Activated CD8-positive, alpha-beta T cell treated with anti-CD3 and anti-CD28 coated beads for 36 hours (primary cell): ENCODE measurements around the gene DOCK4. TPM values are rescaled to one million over a fixed set of nuclear protein-coding genes. Genes with fewer than 3 reads are reported as not detected.
"Not testable (repeated sequence)": the region's sequence is repeated elsewhere in the genome, so short reads cannot be mapped to it uniquely, and the experiment has no call there.

Experiments
- ATAC-seq: fragments of 200-7000 bp; cut with Tn5 transposase; one replicate; pipeline ENCODE4 v1.10.0; 2021; ENCODE audit warnings: mild to moderate bottlenecking, moderate library complexity
- CTCF ChIA-PET: fragments of 350-600 bp; sonication (Branson Sonifier 250); formaldehyde crosslinking; loops from one replicate; lab custom pipeline; 2021; ENCODE audit warnings: antibody characterized with exemption; lab: Charles Lee
- POLR2A ChIA-PET: fragments of 350-600 bp; sonication (Branson Sonifier 250); formaldehyde crosslinking; loops from one replicate; lab custom pipeline; 2021; ENCODE audit warnings: antibody characterized with exemption; lab: Charles Lee
- DNase-seq: peaks from one replicate; pipeline ENCODE4 v3.0.0-alpha.2; 2020
- H3K27ac Mint-ChIP-seq: one replicate; pipeline ENCODE4 v1.8.0; 2021; ENCODE audit warnings: mild to moderate bottlenecking, mixed read lengths
- H3K27me3 Mint-ChIP-seq: one replicate; pipeline ENCODE4 v1.8.0; 2021; ENCODE audit warnings: mixed read lengths
- H3K36me3 Mint-ChIP-seq: one replicate; pipeline ENCODE4 v1.8.0; 2021; ENCODE audit warnings: low read depth, mixed read lengths
- H3K4me1 Mint-ChIP-seq: one replicate; pipeline ENCODE4 v1.8.0; 2021; ENCODE audit warnings: low read depth, mixed read lengths
- H3K4me3 Mint-ChIP-seq: one replicate; pipeline ENCODE4 v1.8.0; 2021; ENCODE audit warnings: mild to moderate bottlenecking, moderate library complexity, mixed read lengths
- H3K9me3 Mint-ChIP-seq: one replicate; pipeline ENCODE4 v1.8.0; 2021; ENCODE audit warnings: mixed read lengths
- intact Hi-C: fragments of 100-400 bp; cut with micrococcal nuclease; formaldehyde crosslinking; loops from one replicate; pipeline ENCODE4 v1.10.0; 2022
- total RNA-seq, 2 experiments: library from RNA; stranded (reverse); gene quantifications; one replicate each; pipeline ENCODE4 v1.2.3, GENCODE V29; 2021
- TF ChIP-seq, protein P1 (sequence below): fragments of 200-600 bp; IDR thresholded peaks from one replicate; pipeline ENCODE4 v1.8.0; 2022; ENCODE audit warnings: antibody characterized with exemption, mild to moderate bottlenecking

DOCK4 gene
- total RNA-seq, 2 experiments from 2014 or later = 0.31 to 0.32 TPM

DNA sequence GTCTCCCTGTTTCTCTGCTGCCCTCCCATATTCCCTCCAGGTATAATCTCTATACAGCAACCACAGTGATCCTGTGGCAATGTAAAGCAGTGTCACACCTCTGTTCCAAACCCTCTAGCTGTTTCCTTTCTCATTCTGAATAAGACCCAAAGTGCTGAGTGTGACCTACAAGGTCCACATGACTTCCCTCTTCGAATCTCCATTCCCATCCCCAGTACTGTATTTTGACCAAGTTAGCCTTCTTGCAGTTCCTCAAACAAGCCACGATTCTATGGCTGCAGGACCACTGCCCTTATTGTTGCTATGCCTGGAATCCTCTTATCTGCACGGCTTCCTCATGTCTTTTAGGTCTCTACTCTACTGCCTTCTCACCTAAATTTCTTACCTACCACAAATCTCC is 291.9 kb downstream of the DOCK4 start:
- H3K9me3 Mint-ChIP-seq = no peaks in the 10 kb centered on the region
- no peaks in the 10 kb centered on the region for H3K4me1 Mint-ChIP-seq
- ChIA-PET CTCF (no interaction called here), POLR2A (no interaction called here)
- peaks cover 9% of the 10 kb centered on the region for H3K27me3 Mint-ChIP-seq
- H3K27ac Mint-ChIP-seq = no peak overlapping the region
- no peak for DNase-seq
- no peak overlapping the region for H3K4me3 Mint-ChIP-seq
- no peak for ATAC-seq
- TF ChIP-seq, protein P1, sequence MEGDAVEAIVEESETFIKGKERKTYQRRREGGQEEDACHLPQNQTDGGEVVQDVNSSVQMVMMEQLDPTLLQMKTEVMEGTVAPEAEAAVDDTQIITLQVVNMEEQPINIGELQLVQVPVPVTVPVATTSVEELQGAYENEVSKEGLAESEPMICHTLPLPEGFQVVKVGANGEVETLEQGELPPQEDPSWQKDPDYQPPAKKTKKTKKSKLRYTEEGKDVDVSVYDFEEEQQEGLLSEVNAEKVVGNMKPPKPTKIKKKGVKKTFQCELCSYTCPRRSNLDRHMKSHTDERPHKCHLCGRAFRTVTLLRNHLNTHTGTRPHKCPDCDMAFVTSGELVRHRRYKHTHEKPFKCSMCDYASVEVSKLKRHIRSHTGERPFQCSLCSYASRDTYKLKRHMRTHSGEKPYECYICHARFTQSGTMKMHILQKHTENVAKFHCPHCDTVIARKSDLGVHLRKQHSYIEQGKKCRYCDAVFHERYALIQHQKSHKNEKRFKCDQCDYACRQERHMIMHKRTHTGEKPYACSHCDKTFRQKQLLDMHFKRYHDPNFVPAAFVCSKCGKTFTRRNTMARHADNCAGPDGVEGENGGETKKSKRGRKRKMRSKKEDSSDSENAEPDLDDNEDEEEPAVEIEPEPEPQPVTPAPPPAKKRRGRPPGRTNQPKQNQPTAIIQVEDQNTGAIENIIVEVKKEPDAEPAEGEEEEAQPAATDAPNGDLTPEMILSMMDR = no peak
- no peaks in the 10 kb centered on the region for H3K36me3 Mint-ChIP-seq
- intact Hi-C loops = no loop called here

DNA sequence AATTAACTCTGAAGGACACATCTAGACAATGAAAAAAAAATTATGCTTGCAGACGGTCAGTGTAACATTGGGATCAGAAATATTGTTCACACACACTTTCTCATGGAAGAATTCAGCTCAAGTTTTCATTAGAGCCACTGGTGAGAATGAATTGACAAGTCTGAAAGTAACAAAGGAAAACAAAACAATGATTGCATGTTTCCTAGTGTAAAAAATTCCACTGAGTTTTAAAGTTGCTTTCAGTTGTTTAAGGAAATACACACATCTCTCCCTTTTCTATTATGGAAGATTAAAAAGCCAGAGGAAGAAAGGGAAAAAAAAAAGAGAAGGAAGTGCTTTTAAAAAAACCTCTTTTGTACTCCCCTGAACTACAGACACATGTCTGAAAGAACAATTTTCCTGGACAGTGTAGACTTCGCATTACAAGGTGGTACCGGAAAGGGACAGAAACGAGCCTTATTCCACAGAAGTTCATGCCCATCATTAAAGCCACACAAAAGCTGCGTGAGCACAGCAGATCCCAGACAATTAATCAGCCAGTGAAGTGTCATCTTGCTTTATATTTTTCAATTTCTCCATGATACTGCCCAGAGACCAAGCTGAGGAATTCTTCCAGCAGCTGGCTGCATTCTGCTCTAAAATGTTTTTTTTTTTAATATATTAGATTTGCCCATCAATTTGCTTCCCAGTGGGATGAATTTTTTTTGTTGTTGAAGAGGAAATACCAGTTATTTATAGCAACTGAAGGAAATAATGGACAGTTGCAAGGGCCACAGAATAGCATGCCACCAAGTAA is 294.8 kb downstream of the DOCK4 start:
- Mint-ChIP-seq H3K36me3 (no peaks in the 10 kb centered on the region), H3K4me3 (no peak overlapping the region), H3K27ac (no peak overlapping the region), H3K4me1 (no peaks in the 10 kb centered on the region), H3K27me3 (peaks cover 6% of the 10 kb centered on the region), H3K9me3 (no peaks in the 10 kb centered on the region)
- intact Hi-C loops = no loop called here
- ATAC-seq = no peak
- no peak for DNase-seq
- ChIA-PET POLR2A (no interaction called here), CTCF (no interaction called here)
- TF ChIP-seq, protein P1 = no peak

DNA sequence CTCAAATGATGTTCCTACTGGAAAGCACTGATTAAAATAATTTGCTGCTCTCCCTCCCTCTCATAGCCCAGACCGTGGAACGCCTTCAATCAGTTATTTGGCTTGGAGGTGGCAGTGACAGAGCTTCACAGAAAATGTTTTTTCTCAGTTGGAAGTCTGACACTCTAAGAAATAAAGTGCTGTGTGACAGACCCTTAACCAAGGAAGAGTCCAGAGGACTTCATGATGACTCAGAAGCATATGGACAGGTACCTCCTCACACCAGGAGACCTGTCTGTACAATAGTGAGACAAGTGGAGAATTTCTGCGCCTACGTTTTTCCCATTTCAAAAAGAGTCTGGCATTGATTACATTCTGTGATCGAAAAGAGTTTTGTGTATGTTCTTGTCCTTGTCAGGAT is 295.5 kb downstream of the DOCK4 start:
- POLR2A ChIA-PET = no interaction called here
- no peak overlapping the region for H3K4me3 Mint-ChIP-seq
- CTCF ChIA-PET = no interaction called here
- no peak for ATAC-seq
- intact Hi-C loops = no loop called here
- TF ChIP-seq, protein P1 = no peak
- no peak overlapping the region for H3K27ac Mint-ChIP-seq
- DNase-seq = no peak
- H3K27me3 Mint-ChIP-seq = peaks cover 6% of the 10 kb centered on the region
- no peaks in the 10 kb centered on the region for H3K36me3 Mint-ChIP-seq
- H3K4me1 Mint-ChIP-seq = no peaks in the 10 kb centered on the region
- no peaks in the 10 kb centered on the region for H3K9me3 Mint-ChIP-seq

DNA sequence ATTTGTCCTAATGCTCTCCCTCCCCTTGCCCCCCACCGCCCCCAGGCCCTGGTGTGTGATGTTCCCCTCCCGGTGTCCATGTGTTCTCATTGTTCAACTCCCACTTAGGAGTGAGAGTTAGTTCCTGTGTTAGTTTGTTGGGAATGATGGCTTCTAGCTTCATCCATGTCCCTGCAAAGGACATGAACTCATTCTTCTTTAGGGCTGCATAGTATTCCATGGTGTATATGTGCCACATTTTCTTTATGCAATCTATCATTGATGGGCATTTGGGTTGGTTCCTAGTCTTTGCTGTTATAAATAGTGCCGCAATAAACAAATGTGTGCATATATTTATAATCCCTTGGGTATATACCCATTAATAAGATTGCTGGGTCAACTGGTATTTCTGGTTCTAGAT is 297.5 kb downstream of the DOCK4 start:
- POLR2A ChIA-PET, intact Hi-C loops, CTCF ChIA-PET, H3K4me1 Mint-ChIP-seq, H3K27me3 Mint-ChIP-seq, H3K36me3 Mint-ChIP-seq, DNase-seq, H3K9me3 Mint-ChIP-seq, H3K4me3 Mint-ChIP-seq, ATAC-seq, H3K27ac Mint-ChIP-seq: not testable (repeated sequence)

DNA sequence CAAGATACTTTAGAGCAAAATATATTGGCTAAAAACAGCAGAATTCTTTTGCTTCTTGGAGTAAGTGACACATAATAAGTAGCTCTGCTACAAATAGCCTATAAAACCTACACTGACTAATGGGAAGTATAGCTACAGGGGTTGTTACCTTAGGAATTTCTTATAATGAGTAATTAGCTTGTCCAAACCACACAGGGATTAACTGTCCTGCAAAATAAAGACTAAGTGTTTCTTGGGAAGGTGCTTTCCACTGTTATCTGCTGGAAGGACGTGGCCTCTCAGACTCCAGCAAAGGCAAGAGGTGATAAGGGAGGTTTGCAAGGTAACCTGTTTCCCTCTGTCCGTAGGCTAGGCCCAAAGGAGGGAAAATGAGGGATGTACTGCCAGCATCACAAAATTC is 302.4 kb downstream of the DOCK4 start:
- POLR2A ChIA-PET = no interaction called here
- H3K27me3 Mint-ChIP-seq = no peaks in the 10 kb centered on the region
- TF ChIP-seq, protein P1 = no peak
- intact Hi-C loops = no loop called here
- H3K27ac Mint-ChIP-seq = no peak overlapping the region
- CTCF ChIA-PET = no interaction called here
- no peaks in the 10 kb centered on the region for H3K36me3 Mint-ChIP-seq
- ATAC-seq (no peak), DNase-seq (no peak)
- H3K9me3 Mint-ChIP-seq = no peaks in the 10 kb centered on the region
- H3K4me3 Mint-ChIP-seq = no peak overlapping the region
- no peaks in the 10 kb centered on the region for H3K4me1 Mint-ChIP-seq
